GM12874 (cell line): Measurements from ENCODE around the gene LUC7L2.

Source experiments
- CTCF ChIP-seq: IDR thresholded peaks from 2 replicates; pipeline ENCODE4 v1.5.1; 2011; ENCODE audit warnings: low read depth, mild to moderate bottlenecking, control low read depth, low read length, moderate library complexity; ENCODE audit not compliant: insufficient read depth

The LUC7L2 gene

GRCh38 chr7:139332697-139333359, 26.9 kb upstream of the LUC7L2 start:
- TF ChIP-seq CTCF: no peak

- TF ChIP-seq CTCF: no peak
Observed at GRCh38 chr7:139334399-139335150, 25.1 kb upstream of the LUC7L2 start.

GRCh38 chr7:139339025-139339424, 20.7 kb upstream of the LUC7L2 start:
- TF ChIP-seq CTCF: no peak

GRCh38 chr7:139339698-139340036, 20.0 kb upstream of the LUC7L2 start:
- no peak for TF ChIP-seq CTCF

GRCh38 chr7:139340037-139340807, 19.5 kb upstream of the LUC7L2 start:
- peak; percentile 77 for TF ChIP-seq CTCF

- no peak for TF ChIP-seq CTCF
Observed at GRCh38 chr7:139340808-139341057, 19.0 kb upstream of the LUC7L2 start.

- TF ChIP-seq CTCF: peak; percentile 22; the same call in 1 of the 2 replicates
Observed at GRCh38 chr7:139341058-139341775, 18.5 kb upstream of the LUC7L2 start, which contains the start of gene FMC1. Gene FMC1, plus strand, starts transcription at chr7:139341337. Its CDS starts 48 bp downstream, at chr7:139341385.
